PC-3 (cell line): ENCODE measurements around the gene SETD1B.

ENCODE experiments used
- CTCF ChIP-seq: fragments of 300-600 bp; sonication (generic); conservative IDR thresholded peaks from 2 replicates; pipeline ENCODE4 v1.5.1; 2017; ENCODE audit warnings: antibody characterized with exemption, low read depth, mild to moderate bottlenecking, low read length
- EZH2 ChIP-seq: fragments of 300-600 bp; sonication (generic); IDR thresholded peaks from one replicate; pipeline ENCODE4 v1.6.1; 2017; ENCODE audit warnings: antibody characterized with exemption, mild to moderate bottlenecking, low read length; ENCODE audit not compliant: unreplicated experiment

GRCh38 chr12:121766290-121767039 is 37.3 kb upstream of the SETD1B start:
- no peak for TF ChIP-seq CTCF
- no peak for TF ChIP-seq EZH2
